ENCODE data around the gene HEXIM2. TPM values are rescaled to one million over a fixed set of nuclear protein-coding genes. Genes with fewer than 3 reads are reported as not detected.
A peak's percentile ranks its signal among the peaks of the same experiment; 100 is the strongest.

The HEXIM2 gene
- polyA plus RNA-seq, 1 of the 3 experiments (the other 2 are of a cell fraction), result 9.3 TPM

GRCh38 chr17:45161288-45162024 lies at the start of gene HEXIM2 (continued):
- TF ChIP-seq, protein P1, sequence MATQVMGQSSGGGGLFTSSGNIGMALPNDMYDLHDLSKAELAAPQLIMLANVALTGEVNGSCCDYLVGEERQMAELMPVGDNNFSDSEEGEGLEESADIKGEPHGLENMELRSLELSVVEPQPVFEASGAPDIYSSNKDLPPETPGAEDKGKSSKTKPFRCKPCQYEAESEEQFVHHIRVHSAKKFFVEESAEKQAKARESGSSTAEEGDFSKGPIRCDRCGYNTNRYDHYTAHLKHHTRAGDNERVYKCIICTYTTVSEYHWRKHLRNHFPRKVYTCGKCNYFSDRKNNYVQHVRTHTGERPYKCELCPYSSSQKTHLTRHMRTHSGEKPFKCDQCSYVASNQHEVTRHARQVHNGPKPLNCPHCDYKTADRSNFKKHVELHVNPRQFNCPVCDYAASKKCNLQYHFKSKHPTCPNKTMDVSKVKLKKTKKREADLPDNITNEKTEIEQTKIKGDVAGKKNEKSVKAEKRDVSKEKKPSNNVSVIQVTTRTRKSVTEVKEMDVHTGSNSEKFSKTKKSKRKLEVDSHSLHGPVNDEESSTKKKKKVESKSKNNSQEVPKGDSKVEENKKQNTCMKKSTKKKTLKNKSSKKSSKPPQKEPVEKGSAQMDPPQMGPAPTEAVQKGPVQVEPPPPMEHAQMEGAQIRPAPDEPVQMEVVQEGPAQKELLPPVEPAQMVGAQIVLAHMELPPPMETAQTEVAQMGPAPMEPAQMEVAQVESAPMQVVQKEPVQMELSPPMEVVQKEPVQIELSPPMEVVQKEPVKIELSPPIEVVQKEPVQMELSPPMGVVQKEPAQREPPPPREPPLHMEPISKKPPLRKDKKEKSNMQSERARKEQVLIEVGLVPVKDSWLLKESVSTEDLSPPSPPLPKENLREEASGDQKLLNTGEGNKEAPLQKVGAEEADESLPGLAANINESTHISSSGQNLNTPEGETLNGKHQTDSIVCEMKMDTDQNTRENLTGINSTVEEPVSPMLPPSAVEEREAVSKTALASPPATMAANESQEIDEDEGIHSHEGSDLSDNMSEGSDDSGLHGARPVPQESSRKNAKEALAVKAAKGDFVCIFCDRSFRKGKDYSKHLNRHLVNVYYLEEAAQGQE (IDR thresholded peaks at IDR 0.05; ENCODE audit: low read depth, low read length), result peak; percentile 82
- TF ChIP-seq FOXM1 (IDR thresholded peaks at IDR 0.05; ENCODE audit: low read depth), result no peak
- TF ChIP-seq, protein P2, sequence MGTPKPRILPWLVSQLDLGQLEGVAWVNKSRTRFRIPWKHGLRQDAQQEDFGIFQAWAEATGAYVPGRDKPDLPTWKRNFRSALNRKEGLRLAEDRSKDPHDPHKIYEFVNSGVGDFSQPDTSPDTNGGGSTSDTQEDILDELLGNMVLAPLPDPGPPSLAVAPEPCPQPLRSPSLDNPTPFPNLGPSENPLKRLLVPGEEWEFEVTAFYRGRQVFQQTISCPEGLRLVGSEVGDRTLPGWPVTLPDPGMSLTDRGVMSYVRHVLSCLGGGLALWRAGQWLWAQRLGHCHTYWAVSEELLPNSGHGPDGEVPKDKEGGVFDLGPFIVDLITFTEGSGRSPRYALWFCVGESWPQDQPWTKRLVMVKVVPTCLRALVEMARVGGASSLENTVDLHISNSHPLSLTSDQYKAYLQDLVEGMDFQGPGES (IDR thresholded peaks at IDR 0.05; ENCODE audit: low read depth, low read length), result peak; percentile 82
- no peak for TF ChIP-seq SMC3 (IDR thresholded peaks at IDR 0.05; ENCODE audit: low read depth, low read length)
- TF ChIP-seq ELF1 (IDR thresholded peaks at IDR 0.05), result peak; percentile 55; the same call in 1 of the 2 replicates
- no peak for TF ChIP-seq RFX5 (IDR thresholded peaks at IDR 0.05; ENCODE audit: low read length)
- TF ChIP-seq, protein P3, sequence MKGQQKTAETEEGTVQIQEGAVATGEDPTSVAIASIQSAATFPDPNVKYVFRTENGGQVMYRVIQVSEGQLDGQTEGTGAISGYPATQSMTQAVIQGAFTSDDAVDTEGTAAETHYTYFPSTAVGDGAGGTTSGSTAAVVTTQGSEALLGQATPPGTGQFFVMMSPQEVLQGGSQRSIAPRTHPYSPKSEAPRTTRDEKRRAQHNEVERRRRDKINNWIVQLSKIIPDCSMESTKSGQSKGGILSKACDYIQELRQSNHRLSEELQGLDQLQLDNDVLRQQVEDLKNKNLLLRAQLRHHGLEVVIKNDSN (IDR thresholded peaks at IDR 0.05; ENCODE audit: borderline replicate concordance, low read depth), result no peak
- no peak for TF ChIP-seq USF2 (IDR thresholded peaks at IDR 0.05; ENCODE audit: borderline replicate concordance, low read depth, low read length)

- 98% methylated on average over 20 of the region's 23 CpGs for WGBS (ENCODE audit: low lambda C conversion rate)
- ChIA-PET POLR2A (no interaction called here), CTCF (interaction anchor here (1.0 to 2.5 kb wide), 4 partner anchors 13 to 334 kb away, joined by 3 to 17 read pairs (median 7); partner anchors contain the start of genes ACBD4 and PLCD3)
- Histone ChIP-seq H3K36me3 (replicated peaks in 1 of 2; ENCODE audit: control insufficient read depth in 1 of 2, insufficient read depth in 2 of 2, low read length in 1 of 2) (peaks cover 5 to 22% of the 10 kb centered on the region in 2 experiments), H3K4me2 (no peak overlapping the region), H3F3A (replicated peaks; ENCODE audit: insufficient read depth) (peaks cover 5% of the 10 kb centered on the region), H3K4me3 (ENCODE audit: low read depth in 2 of 2, low read length in 1 of 2) (no peak overlapping the region), H3K9me2 (no peaks in the 10 kb centered on the region), H3K9ac (no peak overlapping the region), H4K20me1 (ENCODE audit: insufficient read depth) (no peaks in the 10 kb centered on the region), H2AFZ (ENCODE audit: low read depth) (no peak overlapping the region), H3K79me2 (ENCODE audit: insufficient read depth) (no peaks in the 10 kb centered on the region), H3K27ac (ENCODE audit: low read depth in 2 of 2, low read length in 1 of 2) (no peak overlapping the region), H3K27me3 (ENCODE audit: insufficient read depth) (no peaks in the 10 kb centered on the region), H3K9me3 (no peaks in the 10 kb centered on the region), H3K4me1 (ENCODE audit: control insufficient read depth in 1 of 2, insufficient read depth in 2 of 2, low read depth in 1 of 2, low read length in 1 of 2) (peaks cover 0 to 21% of the 10 kb centered on the region in 2 experiments; a peak in 1 of 4 replicates)
- no peak for TF ChIP-seq EP300 (IDR thresholded peaks at IDR 0.05; ENCODE audit: borderline replicate concordance in 1 of 2, low read depth in 1 of 2, low read length in 1 of 2)
- TF ChIP-seq FOXJ3 (CRISPR knock-in tag; IDR thresholded peaks at IDR 0.05), result no peak
- no peak for TF ChIP-seq ELF1 (IDR thresholded peaks at IDR 0.05)
- TF ChIP-seq MEF2A (IDR thresholded peaks at IDR 0.05; ENCODE audit: borderline replicate concordance, low read depth), result no peak
- TF ChIP-seq JUND (IDR thresholded peaks at IDR 0.05), result no peak
- DNase-seq, result no peak
Observed at GRCh38 chr17:45112559-45113423, 48.9 kb upstream of the HEXIM2 start.
